H54 (cell line): Measurements from ENCODE around the gene CBY1.

Source experiments
- DNase-seq: peaks from one replicate; pipeline ENCODE4 v3.0.0; 2011; ENCODE audit warnings: low spot score, mixed read lengths; ENCODE audit not compliant: insufficient read length
- FAIRE-seq: peaks from 3 replicates; lab custom pipeline; 2011; peaks lifted over from hg19 to GRCh38; lab: Jason Lieb, UNC
- POLR2A ChIP-seq: IDR thresholded peaks from 2 replicates; pipeline ENCODE4 v1.6.1; 2011; ENCODE audit warnings: low read depth, mild to moderate bottlenecking, low read length

Gene CBY1

DNA sequence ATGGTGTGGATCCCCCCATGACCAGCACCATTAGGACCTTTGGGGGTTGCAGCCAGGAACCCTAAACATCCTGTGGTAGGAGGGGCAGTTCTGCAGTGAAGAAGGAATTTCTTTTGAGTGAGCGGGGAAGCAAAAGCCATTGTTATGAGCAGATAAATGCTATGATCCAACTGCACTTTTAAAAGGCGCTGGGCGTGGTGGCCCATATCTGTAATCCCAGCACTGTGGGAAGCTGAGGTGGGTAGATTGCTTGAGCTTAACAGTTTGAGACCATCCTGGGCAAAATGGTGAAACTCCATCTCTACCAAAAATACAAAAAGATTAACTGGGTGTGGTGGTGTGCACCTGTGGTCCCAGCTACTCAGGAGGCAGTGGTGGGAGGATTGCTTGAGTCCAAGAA lies 19.4 kb downstream of the CBY1 start:
- no peak for FAIRE-seq
- no peak for DNase-seq
- no peak for TF ChIP-seq POLR2A

DNA sequence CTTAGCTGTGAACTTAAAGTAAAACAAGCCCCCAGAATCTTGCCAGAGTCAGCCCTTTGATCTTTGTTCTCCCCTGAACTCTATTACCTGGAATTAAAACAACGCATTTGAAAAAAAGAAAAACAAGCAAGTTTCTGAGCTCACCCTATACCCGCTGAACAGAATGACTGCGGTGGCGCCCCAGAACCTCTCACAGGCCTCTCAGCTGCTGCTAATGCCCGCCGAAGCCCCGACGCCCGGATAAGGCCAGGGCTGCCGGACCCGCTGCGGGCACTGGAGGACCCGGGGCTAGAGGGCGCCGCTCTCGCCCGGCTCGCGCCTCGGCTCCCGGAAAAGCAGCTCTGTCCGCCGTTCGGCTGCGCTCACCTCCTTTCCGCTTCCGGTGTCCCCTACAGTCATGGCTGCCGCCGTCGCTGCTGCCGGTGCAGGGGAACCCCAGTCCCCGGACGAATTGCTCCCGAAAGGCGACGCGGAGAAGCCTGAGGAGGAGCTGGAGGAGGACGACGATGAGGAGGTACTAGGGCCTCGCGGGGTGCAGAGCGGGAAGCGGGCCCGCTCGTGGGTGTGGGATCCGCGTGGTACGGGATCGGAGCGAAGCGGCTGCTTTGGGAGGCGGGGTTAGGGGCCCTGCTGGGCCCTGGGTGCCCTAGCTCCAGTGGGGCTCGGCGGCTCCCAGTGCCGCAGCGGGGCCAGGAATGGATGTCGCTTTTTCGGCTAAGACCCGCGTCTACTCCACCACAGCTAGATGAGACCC lies 25.3 kb downstream of the CBY1 start, which contains the start of gene TOMM22:
TSS of gene TOMM22 (plus strand) at position 376 of the 754 bp plus-strand sequence. CDS start at position 398, 22 bp downstream.
- DNase-seq (peak; percentile 84), FAIRE-seq (no peak)
- 0 out of 2 replicates have a peak, but pooled peaks have one; percentile 45 for TF ChIP-seq POLR2A

DNA sequence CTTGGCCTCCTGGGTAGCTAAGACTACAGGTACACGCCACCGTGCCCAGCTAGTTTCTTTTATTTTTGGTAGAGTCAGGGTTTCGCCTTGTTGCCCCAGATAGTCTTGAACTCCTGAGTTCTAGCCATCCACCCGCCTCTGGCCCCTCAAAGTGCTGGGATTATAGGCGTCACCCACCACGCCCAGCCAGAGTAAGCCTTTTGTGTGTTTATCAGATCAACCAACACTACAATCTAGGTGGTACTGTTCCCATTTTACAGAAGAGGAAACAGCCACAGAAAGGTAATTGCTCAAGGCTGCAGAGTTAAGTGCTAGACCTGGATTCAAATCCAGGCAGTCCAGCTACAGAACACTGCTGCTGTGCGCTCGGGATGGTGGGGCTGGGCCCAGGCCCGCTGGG lies 28.5 kb downstream of the CBY1 start:
- TF ChIP-seq POLR2A = no peak
- no peak for FAIRE-seq
- DNase-seq = no peak

DNA sequence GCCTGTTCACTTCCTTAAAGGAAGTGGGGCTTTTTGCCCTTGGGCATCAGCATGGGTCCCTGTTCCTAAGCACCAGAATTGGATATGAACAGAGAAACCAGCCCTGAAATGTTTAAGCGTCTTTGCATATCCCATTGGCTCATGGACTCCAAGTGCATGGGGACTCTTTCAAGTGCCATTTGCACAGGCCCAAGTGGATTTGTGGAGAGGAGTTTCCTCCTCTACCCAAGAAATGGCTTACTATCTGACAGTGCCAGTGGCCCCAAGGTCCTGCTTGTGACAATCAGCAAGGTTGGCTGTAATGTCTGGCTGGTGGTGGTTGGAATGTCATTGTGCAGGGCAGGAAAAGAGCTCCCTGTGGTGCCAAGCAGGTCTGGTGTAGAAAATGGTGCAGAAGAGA lies 29.3 kb downstream of the CBY1 start:
- FAIRE-seq (no peak), DNase-seq (no peak)
- no peak for TF ChIP-seq POLR2A

DNA sequence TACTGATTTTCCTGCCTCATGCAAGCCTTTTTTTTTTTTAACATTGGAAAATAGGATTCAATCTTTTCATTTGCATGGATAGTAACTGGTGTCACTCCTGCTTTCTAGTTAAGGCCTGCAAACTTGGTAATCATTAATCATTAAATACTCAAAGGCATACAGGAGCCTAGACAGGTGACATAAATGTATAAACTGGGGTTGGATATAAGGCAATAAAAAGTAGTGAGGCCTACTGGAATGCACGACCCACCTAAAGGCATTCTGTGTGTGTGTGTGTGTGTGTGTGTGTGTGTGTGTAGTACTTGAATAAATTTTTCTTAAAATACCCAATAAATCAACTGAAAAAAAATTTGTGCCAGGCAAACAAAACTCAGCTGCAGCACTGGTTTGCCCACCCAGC lies 33.2 kb downstream of the CBY1 start:
- no peak for TF ChIP-seq POLR2A
- no peak for DNase-seq
- no peak for FAIRE-seq

DNA sequence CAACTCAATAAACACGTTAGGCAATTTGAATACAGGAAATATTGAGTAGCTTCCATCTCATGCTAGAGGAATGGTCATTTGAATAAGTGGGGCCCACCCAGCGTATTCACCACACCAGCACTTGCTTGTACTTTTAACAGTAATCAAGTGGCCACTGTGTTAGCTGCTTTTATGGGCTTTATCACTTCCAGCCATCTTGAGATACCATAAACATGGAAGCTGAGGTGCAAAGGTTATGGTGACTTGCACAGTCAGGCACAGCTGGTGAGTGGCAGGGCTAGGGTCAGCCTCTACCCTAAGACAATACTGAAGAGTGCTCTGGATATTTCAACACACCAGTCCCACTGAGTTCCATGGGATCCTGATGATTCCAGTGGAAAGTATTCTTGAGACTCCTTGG lies 37.6 kb downstream of the CBY1 start:
- TF ChIP-seq POLR2A = no peak
- no peak for FAIRE-seq

DNA sequence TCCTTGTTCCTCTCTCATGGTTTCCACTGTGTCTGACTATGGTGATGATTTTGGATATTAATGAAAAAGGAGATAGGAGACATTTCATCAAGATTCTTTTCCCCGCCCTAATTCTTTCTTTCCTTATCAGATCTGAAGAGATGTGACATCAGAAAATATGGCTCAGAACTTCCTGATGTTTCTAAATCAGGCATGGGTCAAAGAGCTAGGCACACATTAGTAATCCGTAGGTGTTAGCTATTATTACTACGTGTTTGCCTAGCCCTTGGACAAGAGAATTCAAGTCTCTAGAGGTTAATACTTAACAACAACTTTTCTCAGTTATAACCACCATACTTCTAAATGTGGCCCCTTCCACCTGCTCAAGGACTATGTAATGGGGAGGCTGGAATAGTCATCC lies 38.5 kb downstream of the CBY1 start:
- FAIRE-seq (no peak), DNase-seq (no peak)
- TF ChIP-seq POLR2A = no peak

More for the DNA sequence above, 37.6 kb downstream of the CBY1 start:
- no peak for DNase-seq

DNA sequence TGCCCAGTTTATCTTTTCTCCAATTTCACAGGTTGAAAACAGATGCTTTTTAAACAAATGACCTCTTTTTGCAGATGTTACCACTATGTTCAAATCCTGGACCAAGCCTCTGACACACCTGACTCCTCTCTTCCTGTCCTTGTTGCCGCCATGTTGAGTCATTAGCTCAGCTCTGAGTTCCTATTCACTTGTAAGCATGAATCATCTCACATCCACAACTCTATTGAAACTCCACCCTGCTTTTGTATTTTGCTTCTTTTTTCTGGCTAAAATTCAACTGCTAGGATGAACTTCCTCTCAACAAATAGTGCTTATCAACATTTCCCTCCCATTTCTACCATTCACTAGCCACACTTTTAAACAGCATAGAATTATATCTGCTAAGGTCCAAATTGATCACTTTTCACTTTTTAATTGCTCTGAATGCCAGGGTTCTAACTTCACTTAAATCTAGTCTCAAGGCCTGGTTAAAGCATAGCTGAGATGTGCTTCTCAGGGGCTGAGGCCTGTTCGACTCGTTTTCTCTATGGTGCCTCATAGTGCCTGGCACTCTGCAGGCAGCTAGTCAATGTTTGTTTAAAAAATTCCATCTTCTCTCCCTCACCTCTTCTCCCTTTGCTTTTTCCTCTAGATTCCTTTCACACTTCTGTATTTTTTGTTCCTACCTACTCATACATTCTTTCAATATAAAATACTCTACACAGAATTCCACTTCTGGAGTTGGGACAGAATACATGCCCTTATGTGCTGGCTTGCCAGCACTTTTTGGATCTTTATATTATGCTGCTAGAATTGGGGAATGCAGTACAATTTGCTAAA lies 40.4 kb downstream of the CBY1 start:
- DNase-seq (peak; percentile 56), FAIRE-seq (peak; percentile 95)
- TF ChIP-seq POLR2A = no peak

DNA sequence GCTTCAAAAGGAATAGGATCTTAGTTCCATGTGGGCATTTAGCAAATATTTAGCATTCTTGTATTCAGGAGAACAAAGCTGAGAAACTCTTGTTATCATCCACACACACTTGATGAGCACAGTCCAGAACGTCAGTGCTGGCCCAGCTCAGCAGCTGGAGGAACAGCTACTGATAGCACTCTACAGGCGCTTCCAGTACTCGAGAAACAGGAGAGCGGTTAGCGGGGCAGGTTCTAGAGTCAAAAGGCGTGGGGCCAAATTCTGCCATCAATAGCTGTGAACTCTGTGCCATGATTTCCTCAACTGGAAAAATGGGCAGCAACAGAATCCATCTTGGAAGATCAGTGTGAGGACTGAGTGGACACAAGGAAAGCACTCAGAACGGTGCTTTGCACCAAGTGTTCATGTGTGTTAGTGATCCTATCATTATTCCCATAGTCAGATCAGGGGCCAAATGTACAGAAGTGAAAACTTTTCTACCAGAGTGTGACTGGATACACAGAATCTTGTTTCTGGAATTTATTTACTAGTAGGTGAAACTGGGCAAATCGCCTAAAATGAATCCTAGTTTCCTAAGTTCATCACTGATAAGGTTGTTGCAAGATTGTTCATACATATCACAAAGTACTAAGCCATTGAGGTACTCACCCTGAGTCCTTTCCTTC lies 41.1 kb downstream of the CBY1 start:
- FAIRE-seq (no peak), DNase-seq (no peak)
- TF ChIP-seq POLR2A = no peak

DNA sequence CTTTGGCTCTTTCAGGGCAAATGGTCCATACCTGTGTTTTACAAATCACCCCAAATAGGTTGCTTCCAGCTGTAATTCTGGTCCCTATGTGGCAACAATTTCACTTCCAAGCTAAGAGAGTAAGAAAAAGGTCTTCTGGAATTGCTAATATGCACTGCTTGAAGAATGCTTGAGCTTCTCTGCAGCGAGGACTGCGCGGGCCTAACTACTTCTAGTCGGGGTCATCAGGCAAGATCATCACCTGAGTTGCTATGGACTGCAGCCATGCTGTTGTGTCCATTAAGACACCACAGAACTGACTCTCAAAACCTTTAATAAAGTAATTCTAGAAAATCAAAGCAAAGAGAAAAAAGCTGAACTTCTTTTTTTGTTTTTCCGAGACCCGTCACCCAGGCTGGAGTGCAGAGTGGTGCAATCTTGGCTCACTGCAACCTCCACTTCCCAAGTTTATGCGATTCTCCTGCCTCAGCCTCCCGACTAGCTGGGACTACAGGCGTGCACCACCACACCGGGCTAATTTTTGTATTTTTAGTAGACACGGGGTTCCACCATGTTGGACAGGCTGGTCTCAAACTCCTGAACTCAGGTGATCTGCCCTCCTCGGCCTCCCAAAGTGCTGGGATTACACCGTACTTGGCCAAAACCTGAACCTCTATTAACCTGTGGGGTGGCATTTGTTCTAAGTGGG lies 42.1 kb downstream of the CBY1 start:
- TF ChIP-seq POLR2A = no peak

DNA sequence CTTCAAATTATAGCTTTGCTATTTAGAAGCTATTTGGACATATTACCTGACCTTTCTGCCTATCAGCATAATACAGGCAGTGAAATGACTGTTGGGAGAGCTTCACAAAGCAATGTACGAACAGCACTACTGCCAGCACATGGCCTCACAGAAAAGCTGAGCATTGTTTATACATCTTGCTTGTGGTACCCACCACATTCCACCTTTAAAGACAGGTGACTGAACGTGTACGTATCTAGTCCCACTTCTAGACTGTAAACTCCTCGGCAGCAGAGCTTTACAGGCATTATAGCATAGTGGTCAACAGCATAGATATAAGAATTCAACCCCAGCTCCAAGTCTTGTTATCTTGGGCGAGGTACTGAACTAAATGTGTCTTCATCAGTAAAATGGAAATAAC lies 42.7 kb downstream of the CBY1 start:
- FAIRE-seq (no peak), DNase-seq (no peak)
- TF ChIP-seq POLR2A = no peak

More for the DNA sequence above, 42.1 kb downstream of the CBY1 start:
- DNase-seq = no peak
- FAIRE-seq = no peak

DNA sequence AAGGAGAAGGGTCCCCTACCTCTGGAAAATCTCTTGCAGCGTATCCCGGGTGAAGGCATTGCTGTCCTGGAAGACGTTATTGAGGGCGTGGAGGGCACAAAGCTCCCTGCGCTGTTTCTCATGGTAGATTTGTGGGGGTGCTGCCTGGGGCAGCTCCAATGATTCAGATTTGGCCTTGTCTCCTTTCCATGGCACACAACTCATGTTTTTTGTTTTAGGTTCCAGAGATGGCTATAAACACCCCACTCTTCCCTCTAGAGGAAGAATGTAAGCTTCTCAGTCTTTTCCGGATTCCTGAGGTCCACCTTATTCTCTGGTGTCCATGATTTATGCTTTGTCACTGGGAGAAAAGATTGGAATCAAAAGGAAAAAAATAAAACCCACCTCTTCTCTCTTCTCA lies 43.3 kb downstream of the CBY1 start:
- FAIRE-seq (no peak), DNase-seq (no peak)
- no peak for TF ChIP-seq POLR2A

DNA sequence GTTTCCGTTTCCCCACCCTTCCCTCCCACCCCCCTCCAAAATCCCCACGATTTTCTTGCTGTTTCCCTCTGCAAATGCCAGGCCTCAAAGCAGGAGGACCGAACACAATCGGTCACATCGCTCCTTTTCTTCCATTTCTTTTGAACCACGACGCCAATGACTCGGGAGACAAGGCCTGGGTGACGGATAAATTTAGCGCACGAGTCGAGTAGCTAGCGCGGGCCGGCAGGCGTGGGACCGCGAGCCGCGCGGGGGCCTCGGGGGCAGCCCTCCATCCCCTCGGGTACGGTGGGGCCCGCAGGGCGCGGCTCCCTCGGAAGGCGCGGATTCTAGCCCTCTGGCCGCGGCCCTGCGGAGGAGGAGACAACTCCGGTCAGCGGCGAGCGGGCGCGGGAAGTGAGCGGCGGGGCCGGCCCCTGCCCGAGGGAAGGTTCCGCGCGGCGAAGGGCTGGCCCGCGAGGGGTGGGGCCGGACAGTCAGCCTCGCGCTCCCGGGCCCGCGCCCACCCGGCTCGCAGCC lies 43.9 kb downstream of the CBY1 start:
- FAIRE-seq (no peak), DNase-seq (no peak)
- 0 out of 2 replicates have a peak, but pooled peaks have one; percentile 10 for TF ChIP-seq POLR2A
